DOHH2 (cell line): ENCODE results near the gene CIART.

Experiments used
- EZH2phosphoT487 ChIP-seq: fragments of 200-600 bp; sonication (generic); IDR thresholded peaks from 2 replicates; pipeline ENCODE4 v1.6.1; 2017; ENCODE audit warnings: borderline replicate concordance, mild to moderate bottlenecking, antibody characterized with exemption, low read length, moderate library complexity, mixed read lengths
- TF ChIP-seq, protein P1 (sequence below): fragments of 200-600 bp; sonication (generic); IDR thresholded peaks from one replicate; pipeline ENCODE4 v1.5.1; 2014; ENCODE audit warnings: antibody characterized with exemption, mild to moderate bottlenecking, low read depth, low read length; ENCODE audit not compliant: poor library complexity, severe bottlenecking

DNA sequence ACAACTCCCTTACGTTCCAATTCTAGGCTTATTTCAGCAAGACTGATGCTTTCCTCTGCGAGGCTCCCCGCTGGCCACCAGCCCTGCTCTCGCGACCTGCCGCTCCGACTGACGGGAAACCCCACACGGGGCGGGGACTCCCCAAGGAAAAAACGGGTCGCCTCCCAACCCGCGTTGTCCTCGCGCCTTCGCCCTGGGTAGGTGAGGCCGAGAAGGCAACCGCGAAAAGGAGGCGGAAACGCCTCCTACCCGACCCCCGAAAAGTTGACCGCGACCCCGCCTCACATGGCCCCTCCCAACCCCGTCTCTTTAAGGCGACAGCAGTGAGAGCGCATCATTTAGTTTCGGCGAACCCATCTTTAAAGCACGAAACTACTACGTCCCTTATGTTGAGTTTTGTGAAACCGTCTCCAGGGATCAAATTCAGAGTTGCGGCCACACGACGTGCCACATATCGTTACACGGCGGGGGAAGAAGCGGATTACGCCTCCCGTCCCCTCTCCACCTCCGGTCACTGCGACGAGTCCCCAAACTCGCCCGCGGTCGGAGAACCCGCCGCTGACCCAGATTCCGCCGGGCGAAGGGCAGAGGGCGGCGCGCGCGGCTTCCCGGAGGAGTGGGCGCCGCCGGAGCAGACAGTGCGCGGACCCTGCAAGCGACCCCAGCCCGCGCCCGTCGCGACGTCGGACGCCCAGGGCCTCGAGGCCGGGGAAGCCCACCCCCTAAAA lies 47.6 kb upstream of the CIART start:
- TF ChIP-seq, protein P1, sequence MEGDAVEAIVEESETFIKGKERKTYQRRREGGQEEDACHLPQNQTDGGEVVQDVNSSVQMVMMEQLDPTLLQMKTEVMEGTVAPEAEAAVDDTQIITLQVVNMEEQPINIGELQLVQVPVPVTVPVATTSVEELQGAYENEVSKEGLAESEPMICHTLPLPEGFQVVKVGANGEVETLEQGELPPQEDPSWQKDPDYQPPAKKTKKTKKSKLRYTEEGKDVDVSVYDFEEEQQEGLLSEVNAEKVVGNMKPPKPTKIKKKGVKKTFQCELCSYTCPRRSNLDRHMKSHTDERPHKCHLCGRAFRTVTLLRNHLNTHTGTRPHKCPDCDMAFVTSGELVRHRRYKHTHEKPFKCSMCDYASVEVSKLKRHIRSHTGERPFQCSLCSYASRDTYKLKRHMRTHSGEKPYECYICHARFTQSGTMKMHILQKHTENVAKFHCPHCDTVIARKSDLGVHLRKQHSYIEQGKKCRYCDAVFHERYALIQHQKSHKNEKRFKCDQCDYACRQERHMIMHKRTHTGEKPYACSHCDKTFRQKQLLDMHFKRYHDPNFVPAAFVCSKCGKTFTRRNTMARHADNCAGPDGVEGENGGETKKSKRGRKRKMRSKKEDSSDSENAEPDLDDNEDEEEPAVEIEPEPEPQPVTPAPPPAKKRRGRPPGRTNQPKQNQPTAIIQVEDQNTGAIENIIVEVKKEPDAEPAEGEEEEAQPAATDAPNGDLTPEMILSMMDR: no peak
- no peak for TF ChIP-seq EZH2phosphoT487
